KMS-11 (cell line): Measurements from ENCODE around the gene NGF.

Experiments
- H2AFZ ChIP-seq: fragments of 200-600 bp; sonication (generic); 2 replicates; pipeline ENCODE4 v1.6.1; 2016; ENCODE audit warnings: antibody characterized with exemption, mixed run types, low read depth
- H3K27ac ChIP-seq: fragments of 200-600 bp; sonication (generic); 2 replicates; pipeline ENCODE4 v1.6.1; 2016; ENCODE audit warnings: mild to moderate bottlenecking, mixed run types
- H3K27me3 ChIP-seq: fragments of 200-600 bp; sonication (generic); 2 replicates; pipeline ENCODE4 v1.6.1; 2017; ENCODE audit warnings: mild to moderate bottlenecking, low read depth, mixed run types, moderate library complexity; ENCODE audit not compliant: insufficient read depth
- H3K36me3 ChIP-seq: fragments of 200-600 bp; sonication (generic); 2 replicates; pipeline ENCODE4 v1.6.1; 2017; ENCODE audit warnings: mild to moderate bottlenecking, mixed run types; ENCODE audit not compliant: insufficient read depth
- H3K4me1 ChIP-seq: fragments of 200-600 bp; sonication (generic); 2 replicates; pipeline ENCODE4 v1.6.1; 2016; ENCODE audit warnings: mild to moderate bottlenecking, low read depth, mixed run types; ENCODE audit not compliant: poor library complexity, severe bottlenecking
- H3K4me2 ChIP-seq: fragments of 200-600 bp; sonication (generic); 2 replicates; pipeline ENCODE4 v1.7.0; 2016; ENCODE audit warnings: mild to moderate bottlenecking, mixed run types
- H3K4me3 ChIP-seq: fragments of 200-600 bp; sonication (generic); IDR thresholded peaks from 2 replicates; pipeline ENCODE4 v1.6.1; 2017; ENCODE audit warnings: low read depth, low read length, mixed read lengths; ENCODE audit not compliant: insufficient read depth
- H3K79me2 ChIP-seq: fragments of 200-600 bp; sonication (generic); 2 replicates; pipeline ENCODE4 v1.6.1; 2016; ENCODE audit warnings: low read depth, mixed run types; ENCODE audit not compliant: insufficient read depth
- H3K9ac ChIP-seq: fragments of 200-600 bp; sonication (generic); 2 replicates; pipeline ENCODE4 v1.6.1; 2016; ENCODE audit warnings: mild to moderate bottlenecking, mixed run types
- H4K20me1 ChIP-seq: fragments of 200-600 bp; sonication (generic); 2 replicates; pipeline ENCODE4 v1.6.1; 2016; ENCODE audit warnings: mild to moderate bottlenecking, mixed run types; ENCODE audit not compliant: insufficient read depth
- TF ChIP-seq, protein P1 (sequence below): fragments of 200-600 bp; sonication (generic); conservative IDR thresholded peaks from 2 replicates; pipeline ENCODE4 v1.6.1; 2017; ENCODE audit warnings: low read depth, mild to moderate bottlenecking, antibody characterized with exemption, low read length, moderate library complexity, mixed read lengths

Gene NGF

DNA sequence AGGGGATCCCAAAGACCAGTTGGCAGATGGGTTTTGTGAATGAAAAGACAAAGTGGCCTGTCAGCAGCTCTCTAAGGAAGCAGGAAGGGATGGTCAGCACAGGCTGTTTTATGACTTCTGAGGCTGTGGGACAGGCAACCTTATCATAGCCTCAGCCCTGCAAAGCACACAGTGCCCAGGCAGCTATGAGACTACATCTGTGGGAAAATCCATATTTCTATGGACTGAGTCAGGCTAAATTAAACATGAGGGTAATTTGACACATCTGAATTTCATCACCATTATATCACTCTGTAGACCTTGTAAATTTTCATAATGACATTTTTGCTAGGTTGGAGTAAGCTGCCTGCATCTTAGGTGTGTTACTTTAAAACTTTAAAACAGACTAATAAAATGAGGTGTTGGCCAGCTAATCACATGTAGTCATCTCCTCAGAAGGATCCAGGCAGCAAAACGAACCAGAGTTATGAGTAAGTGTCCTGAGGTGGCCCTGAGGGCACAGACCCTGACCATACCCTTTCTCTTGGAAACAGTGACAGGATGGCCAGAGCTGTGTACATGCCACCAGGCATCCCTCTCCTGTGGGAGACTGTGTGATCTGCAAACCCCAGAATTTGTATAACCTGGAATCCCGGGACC is 14.6 kb downstream of the NGF start:
- Histone ChIP-seq H3K27me3 (no peaks in the 10 kb centered on the region), H3K4me3 (no peak overlapping the region), H3K79me2 (no peaks in the 10 kb centered on the region), H3K4me1 (no peaks in the 10 kb centered on the region), H3K9ac (no peak overlapping the region), H3K27ac (no peak overlapping the region), H3K4me2 (no peak overlapping the region), H3K36me3 (no peaks in the 10 kb centered on the region), H4K20me1 (no peaks in the 10 kb centered on the region), H2AFZ (no peak overlapping the region)
- TF ChIP-seq, protein P1, sequence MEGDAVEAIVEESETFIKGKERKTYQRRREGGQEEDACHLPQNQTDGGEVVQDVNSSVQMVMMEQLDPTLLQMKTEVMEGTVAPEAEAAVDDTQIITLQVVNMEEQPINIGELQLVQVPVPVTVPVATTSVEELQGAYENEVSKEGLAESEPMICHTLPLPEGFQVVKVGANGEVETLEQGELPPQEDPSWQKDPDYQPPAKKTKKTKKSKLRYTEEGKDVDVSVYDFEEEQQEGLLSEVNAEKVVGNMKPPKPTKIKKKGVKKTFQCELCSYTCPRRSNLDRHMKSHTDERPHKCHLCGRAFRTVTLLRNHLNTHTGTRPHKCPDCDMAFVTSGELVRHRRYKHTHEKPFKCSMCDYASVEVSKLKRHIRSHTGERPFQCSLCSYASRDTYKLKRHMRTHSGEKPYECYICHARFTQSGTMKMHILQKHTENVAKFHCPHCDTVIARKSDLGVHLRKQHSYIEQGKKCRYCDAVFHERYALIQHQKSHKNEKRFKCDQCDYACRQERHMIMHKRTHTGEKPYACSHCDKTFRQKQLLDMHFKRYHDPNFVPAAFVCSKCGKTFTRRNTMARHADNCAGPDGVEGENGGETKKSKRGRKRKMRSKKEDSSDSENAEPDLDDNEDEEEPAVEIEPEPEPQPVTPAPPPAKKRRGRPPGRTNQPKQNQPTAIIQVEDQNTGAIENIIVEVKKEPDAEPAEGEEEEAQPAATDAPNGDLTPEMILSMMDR: no peak

DNA sequence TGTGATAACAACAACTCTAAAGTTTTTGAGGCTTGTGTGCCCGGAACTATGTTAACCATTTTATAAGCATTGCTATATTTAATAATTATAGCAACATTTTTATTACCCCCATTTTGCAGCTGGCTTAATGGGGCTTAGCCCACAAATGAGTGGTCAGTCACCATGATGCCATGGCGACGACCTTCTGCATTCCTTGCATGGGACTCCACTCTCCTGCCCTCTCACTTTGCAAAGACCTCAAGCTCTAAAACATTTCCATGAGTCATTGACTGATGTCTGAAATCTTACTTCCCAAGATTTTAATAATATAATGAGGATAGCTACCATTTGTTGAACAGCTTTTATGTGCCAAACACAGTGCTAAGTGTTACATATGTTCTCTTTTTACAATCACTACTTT is 15.4 kb downstream of the NGF start:
- H3K9ac ChIP-seq: no peak overlapping the region
- no peaks in the 10 kb centered on the region for H3K36me3 ChIP-seq
- TF ChIP-seq, protein P1: no peak
- no peak overlapping the region for H3K4me3 ChIP-seq
- no peaks in the 10 kb centered on the region for H4K20me1 ChIP-seq
- no peak overlapping the region for H3K4me2 ChIP-seq
- no peaks in the 10 kb centered on the region for H3K79me2 ChIP-seq
- no peaks in the 10 kb centered on the region for H3K27me3 ChIP-seq
- H3K27ac ChIP-seq: no peak overlapping the region
- no peaks in the 10 kb centered on the region for H3K4me1 ChIP-seq
- no peak overlapping the region for H2AFZ ChIP-seq

DNA sequence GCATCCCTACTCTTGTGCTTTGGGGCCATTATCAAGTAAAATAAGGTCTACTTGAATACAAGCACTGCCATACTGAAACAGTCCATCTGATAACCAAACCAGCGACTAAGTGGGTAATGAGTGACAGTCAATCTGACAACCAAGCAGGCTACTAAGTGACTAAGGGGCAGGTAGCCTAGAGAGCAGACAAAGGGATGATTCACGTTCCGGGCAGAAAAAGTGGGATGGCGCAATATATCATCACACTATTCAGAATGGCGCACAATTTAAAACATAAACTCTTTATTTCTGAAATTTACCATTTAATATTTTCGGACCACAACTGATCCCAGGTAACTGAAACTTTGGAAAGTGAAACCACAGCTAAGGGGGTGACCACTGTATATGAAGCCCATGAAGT is 17.7 kb downstream of the NGF start:
- no peak overlapping the region for H3K4me3 ChIP-seq
- H3K4me2 ChIP-seq: no peak overlapping the region
- TF ChIP-seq, protein P1: no peak
- H3K27ac ChIP-seq: no peak overlapping the region
- no peaks in the 10 kb centered on the region for H3K79me2 ChIP-seq
- no peaks in the 10 kb centered on the region for H4K20me1 ChIP-seq
- H2AFZ ChIP-seq: no peak overlapping the region
- H3K27me3 ChIP-seq: no peaks in the 10 kb centered on the region
- H3K36me3 ChIP-seq: no peaks in the 10 kb centered on the region
- no peaks in the 10 kb centered on the region for H3K4me1 ChIP-seq
- H3K9ac ChIP-seq: no peak overlapping the region

DNA sequence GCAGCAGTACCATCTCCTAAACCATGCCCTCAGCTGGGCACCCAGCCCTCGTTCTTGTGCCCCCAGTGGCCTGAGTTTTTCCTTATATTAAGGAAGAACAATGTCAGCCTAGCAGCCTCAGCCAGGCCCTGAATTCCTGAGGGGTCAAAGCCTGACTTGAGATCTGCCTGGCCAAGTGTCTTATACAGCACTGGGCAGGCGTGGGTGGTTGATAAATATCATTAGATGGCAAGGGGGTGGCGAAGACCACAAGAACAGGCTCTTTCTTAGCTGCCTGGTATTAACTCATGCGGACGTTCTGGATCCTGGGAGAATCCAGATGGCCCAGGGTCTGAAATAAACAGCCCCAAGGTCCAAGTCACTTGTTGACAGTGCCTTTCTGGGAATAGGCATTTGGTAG is 18.3 kb downstream of the NGF start:
- Histone ChIP-seq H3K4me3 (no peak overlapping the region), H3K79me2 (no peaks in the 10 kb centered on the region), H4K20me1 (no peaks in the 10 kb centered on the region), H2AFZ (no peak overlapping the region), H3K9ac (no peak overlapping the region), H3K4me1 (no peaks in the 10 kb centered on the region), H3K27me3 (no peaks in the 10 kb centered on the region), H3K4me2 (no peak overlapping the region), H3K27ac (no peak overlapping the region), H3K36me3 (no peaks in the 10 kb centered on the region)
- TF ChIP-seq, protein P1: no peak
